ENCODE results near the gene PRR15L. TPM values are rescaled to one million over a fixed set of nuclear protein-coding genes. Genes with fewer than 3 reads are reported as not detected.

The PRR15L gene
- total RNA-seq, 1 experiment from 2014 or later: not detected

DNA sequence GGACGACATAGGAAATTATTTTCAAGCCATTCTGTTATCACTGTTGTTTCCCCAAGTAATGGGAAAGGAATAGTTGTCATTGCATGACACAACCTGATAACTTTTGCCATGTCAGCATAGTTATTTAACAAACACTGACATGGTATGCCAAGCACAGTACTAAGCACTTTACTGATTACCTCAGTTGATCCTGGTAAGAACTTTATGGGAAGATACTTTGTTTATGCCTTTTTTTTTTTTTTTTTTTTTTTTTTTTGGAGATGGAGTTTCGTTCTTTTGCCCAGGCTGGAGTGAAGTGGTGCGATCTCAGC is 32.0 kb downstream of the PRR15L start:
- Histone ChIP-seq H2BK12ac (ENCODE audit: insufficient read length, low read depth, low read length) (no peak overlapping the region), H2BK120ac (ENCODE audit: low read depth, low read length, poor library complexity, severe bottlenecking) (no peak overlapping the region), H4K5ac (ENCODE audit: insufficient read length, low read depth, low read length) (no peak overlapping the region), H4K8ac (replicated peaks; ENCODE audit: insufficient read length, low read depth, low read length) (no peak overlapping the region), H3K4ac (ENCODE audit: low read depth, low read length) (no peak overlapping the region), H4K20me1 (ENCODE audit: control insufficient read depth, insufficient read depth, insufficient read length) (no peaks in the 10 kb centered on the region), H3K4me2 (ENCODE audit: insufficient read depth, insufficient read length, low read length) (no peak overlapping the region), H3K27me3 (ENCODE audit: insufficient read depth, low read length) (no peaks in the 10 kb centered on the region), H3K14ac (ENCODE audit: insufficient read depth, low read length) (no peak overlapping the region), H4K91ac (ENCODE audit: insufficient read length, low read depth, low read length) (no peak overlapping the region), H2AFZ (ENCODE audit: low read length) (no peak overlapping the region), H3K56ac (ENCODE audit: insufficient read length, low read depth, low read length) (no peak overlapping the region), H3K23ac (ENCODE audit: insufficient read length, low read depth, low read length) (no peak overlapping the region), H3K23me2 (ENCODE audit: insufficient read length, low read depth, low read length, poor library complexity, severe bottlenecking) (no peaks in the 10 kb centered on the region), H3K79me1 (ENCODE audit: insufficient read depth, low read depth, low read length, poor library complexity, severe bottlenecking) (no peaks in the 10 kb centered on the region), H3T11ph (ENCODE audit: low read length) (no peak overlapping the region), H3K27ac (ENCODE audit: insufficient read length, low read depth, low read length) (no peak overlapping the region), H2BK5ac (ENCODE audit: insufficient read length, low read length) (no peak overlapping the region), H2BK20ac (ENCODE audit: low read depth, low read length, poor library complexity, severe bottlenecking) (no peak overlapping the region), H3K18ac (ENCODE audit: insufficient read length, low read depth, low read length) (no peak overlapping the region), H2BK15ac (ENCODE audit: low read depth, low read length) (no peak overlapping the region), H3K9ac (ENCODE audit: extremely low read depth, insufficient read length, low read length) (no peak overlapping the region), H3K4me1 (ENCODE audit: insufficient read depth, low read length) (no peaks in the 10 kb centered on the region), H3K9me3 (ENCODE audit: control insufficient read depth, low read depth, low read length) (no peaks in the 10 kb centered on the region), H3K79me2 (ENCODE audit: insufficient read depth, low read length) (no peaks in the 10 kb centered on the region), H2AK5ac (ENCODE audit: insufficient read length, low read length) (no peak overlapping the region)
- Mint-ChIP-seq H3K27ac (no peak overlapping the region), H3K36me3 (ENCODE audit: insufficient read depth in 1 of 3, low read depth in 3 of 3) (peaks cover 13 to 57% (median 44%) of the 10 kb centered on the region in 3 experiments), H3K27me3 (ENCODE audit: low read depth) (no peaks in the 10 kb centered on the region), H3K4me3 (no peak overlapping the region), H3K4me1 (no peaks in the 10 kb centered on the region), H3K9me3 (no peaks in the 10 kb centered on the region)
- no peak for TF ChIP-seq CTCF (conservative IDR thresholded peaks at IDR 0.05)
- DNase-seq: no peak
- WGBS (ENCODE audit: extremely low coverage, insufficient read length, low lambda C conversion rate): no CpG with 5 or more reads among the region's 3 CpGs
